DMS53 treated with DMSO at 0.1 percent for 48 hours (cell line): Measurements from ENCODE around the gene C2orf72.
"Not testable (repeated sequence)": the region's sequence is repeated elsewhere in the genome, so short reads cannot be mapped to it uniquely, and the experiment has no call there.

Experiments used
- DNase-seq: peaks from one replicate; lab custom pipeline; 2025; ENCODE audit not compliant: unreplicated experiment; lab: John Stamatoyannopoulos, UW

The C2orf72 gene

DNA sequence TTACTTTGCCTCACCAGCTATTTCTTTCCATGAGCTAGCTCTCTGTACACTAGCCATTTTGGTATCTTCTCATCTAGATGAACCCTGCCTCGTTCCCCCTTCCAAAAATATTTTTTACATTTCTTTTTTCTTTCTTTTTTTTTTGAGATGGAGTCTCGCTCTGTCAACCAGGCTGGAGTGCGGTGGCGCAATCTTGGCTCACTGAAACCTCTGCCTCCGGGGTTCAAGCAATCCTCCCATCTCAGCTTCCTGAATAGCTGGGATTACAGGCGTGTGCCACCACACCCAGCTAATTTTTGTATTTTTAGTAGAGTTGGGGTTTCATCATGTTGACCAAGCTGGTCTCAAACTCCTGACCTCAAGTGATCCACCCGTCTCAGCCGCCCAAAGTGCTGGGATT is 30.2 kb downstream of the C2orf72 start:
- DNase-seq = not testable (repeated sequence)

DNA sequence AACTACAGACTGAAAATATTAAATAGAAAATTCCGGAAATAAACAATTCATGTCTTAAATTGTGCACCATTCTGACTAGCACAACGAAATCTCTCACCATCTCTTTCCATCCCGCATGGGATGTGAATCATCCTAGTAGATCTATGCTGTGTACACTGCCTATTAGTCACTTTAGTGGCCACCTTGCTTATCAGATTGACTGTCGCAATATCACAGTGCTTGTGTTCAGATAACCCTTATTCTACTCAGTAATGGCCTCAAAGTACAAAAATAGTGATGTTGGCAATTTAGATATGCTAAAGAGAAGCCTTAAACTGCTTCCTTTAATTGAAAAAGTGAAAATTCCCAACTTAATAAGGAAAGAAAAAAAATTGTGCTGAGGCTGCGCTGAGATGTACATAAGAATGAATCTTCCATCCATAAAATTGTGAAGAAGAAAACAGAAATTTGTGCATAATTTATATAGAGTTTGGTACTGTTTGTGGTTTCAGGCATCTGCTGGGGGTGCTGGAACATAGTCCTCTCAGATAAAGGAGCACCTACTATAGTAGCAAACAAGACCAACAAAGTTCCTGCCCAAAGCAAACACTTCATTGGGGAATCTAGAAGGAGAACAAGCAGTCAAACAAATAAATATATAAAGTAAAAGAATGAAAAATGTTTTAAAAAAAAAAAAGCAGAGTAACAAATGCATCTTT is 31.4 kb downstream of the C2orf72 start:
- DNase-seq = no peak

DNA sequence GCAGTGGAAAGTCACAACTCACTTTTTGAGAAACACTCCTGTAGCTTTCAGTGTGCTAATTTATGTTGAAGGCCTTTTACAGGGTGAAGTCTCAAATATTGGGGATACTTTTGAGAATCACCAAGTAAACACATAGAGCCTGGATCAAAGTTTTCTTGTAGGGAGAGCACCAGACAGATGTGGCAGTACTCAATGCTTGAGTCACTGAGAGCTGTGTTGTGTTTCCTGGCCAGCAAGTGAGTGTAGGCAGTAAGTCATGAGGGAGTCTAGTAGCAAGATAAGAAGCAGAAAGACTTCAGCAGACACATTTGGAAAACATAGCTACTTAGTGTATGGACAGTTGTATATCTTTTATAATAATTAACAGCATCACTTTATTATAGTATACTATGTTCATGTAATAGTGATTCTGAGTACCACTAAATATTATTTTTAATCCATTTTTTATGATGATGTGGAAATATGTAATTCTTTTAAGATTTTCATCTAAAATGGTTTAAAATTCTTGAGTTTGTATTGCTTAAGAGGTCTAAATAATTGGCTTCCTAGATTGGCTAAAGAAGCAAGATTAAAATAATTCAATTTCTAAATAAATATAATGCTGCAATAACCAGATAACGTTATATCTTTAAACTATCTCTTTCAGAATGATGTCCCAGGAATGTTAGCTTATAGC is 32.2 kb downstream of the C2orf72 start:
- DNase-seq = no peak

DNA sequence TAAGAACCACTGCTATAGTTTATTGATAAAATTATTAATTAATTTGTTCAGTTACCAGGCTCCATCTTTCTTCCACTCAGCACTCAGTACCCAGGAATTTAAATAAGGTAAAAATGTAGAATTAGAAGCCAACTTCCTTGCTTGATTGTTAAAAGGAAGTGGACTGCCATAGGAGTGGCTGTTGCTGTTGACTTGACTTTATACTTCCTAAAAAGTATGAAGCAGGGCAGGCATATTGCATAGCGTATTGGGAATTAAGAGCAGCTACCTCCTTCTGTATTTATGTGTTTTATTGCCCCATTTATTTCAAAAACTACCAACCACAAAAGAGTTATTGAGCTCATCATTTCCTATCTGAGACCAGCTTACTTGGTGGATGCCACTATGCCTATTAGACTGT is 47.2 kb downstream of the C2orf72 start:
- DNase-seq = no peak

DNA sequence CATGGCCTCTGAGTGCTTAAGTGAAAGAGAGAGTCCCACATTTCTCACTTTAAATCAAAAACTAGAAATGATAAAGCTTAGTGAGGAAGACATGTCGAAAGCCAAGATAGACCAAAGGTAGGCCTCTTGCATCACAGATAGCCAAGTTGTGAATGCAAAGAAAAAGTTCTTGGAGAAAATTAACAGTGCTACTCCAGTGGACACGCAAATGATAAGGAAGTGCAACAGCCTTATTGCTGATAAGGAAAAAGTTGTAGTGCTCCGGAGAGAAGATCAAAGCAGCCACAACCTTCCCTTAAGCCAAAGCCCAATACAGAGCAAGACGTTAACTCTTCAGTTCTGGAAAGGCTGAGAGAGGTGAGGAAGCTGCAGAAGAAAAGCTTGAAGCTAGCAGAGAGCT is 51.4 kb downstream of the C2orf72 start:
- DNase-seq = no peak

DNA sequence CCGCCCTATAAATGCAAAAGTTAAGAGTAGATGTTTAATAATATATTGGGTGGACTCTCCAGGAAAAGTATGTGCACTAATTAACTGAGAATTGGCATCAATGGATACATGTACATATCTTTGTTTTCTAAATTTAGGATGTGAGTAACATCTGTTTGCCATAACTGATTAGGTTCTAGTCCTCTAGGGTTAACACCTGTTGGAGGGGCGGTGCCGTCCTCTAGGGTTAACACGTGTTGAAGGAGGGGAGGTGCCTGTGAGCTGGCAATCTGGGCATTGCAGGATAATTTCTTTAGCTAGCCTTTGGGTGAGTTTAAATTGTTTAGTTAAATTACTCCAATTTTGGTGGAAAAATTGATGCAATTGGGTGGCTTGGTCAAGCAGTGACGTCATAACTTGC is 56.6 kb downstream of the C2orf72 start:
- no peak for DNase-seq

DNA sequence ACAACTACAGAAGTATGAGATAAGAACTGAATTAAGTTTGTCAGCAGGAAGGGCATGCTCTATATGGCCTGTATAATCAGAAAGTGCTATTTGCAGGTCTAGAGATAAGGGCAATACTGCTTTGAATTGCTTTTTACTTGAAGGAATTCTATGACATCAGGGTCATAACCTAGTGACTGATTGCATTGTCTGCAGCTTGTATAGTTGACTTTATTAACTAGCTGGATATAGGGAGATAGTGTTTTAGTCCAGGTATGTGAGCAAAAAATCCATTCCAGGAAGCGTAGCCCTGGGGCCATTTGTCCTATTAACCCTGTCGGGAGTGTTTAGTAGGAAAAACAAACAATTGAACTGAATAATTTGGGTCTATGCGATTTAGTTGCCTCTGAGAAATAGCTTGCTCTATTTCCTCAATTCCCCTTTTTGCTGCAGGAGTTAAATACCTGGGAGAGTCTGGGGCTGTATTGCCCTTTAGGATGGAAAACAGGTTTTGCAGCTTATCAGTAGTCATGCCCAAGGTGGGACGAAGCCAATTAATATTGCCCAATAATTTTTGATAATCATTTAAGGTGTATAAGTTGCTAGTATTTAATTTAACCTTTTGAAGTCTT is 57.5 kb downstream of the C2orf72 start:
- DNase-seq = no peak
